Left ventricle myocardium inferior (tissue), 1 donor: Measurements from ENCODE around the gene ESM1. TPM values are rescaled to one million over a fixed set of nuclear protein-coding genes. Genes with fewer than 3 reads are reported as not detected.
"Not testable (repeated sequence)": the region's sequence is repeated elsewhere in the genome, so short reads cannot be mapped to it uniquely, and the experiment has no call there.

Experiments used
- DNase-seq: peaks from one replicate; pipeline ENCODE4 v3.0.0-alpha.2; 2020
- H3K27ac ChIP-seq: fragments of 200-600 bp; replicated peaks from 2 replicates; pipeline ENCODE4 v1.8.0; 2021
- H3K27me3 ChIP-seq: fragments of 200-600 bp; 2 replicates; pipeline ENCODE4 v1.8.0; 2021; ENCODE audit warnings: low read depth
- H3K36me3 ChIP-seq: fragments of 200-600 bp; 2 replicates; pipeline ENCODE4 v1.8.0; 2021
- H3K4me1 ChIP-seq: fragments of 200-600 bp; 2 replicates; pipeline ENCODE4 v1.8.0; 2021
- H3K4me3 ChIP-seq: fragments of 200-600 bp; 2 replicates; pipeline ENCODE4 v1.8.0; 2021; ENCODE audit warnings: mild to moderate bottlenecking, moderate library complexity
- H3K9me3 ChIP-seq: fragments of 200-600 bp; replicated peaks from 2 replicates; pipeline ENCODE4 v1.8.0; 2021
- CTCF ChIP-seq: fragments of 200-600 bp; IDR thresholded peaks from 2 replicates; pipeline ENCODE4 v1.8.0; 2021; ENCODE audit warnings: antibody characterized with exemption, mild to moderate bottlenecking, borderline replicate concordance
- intact Hi-C: fragments of 100-400 bp; cut with micrococcal nuclease; formaldehyde crosslinking; loops from one replicate; pipeline ENCODE4 v1.11.0; 2022
- total RNA-seq: library from RNA; stranded (reverse); fragmentation: NEBNext Ultra II Directional; extraction: Animal tissue kit (Norgen Biotek cat#: 25700); gene quantifications from one replicate; pipeline ENCODE4 v1.2.1, GENCODE V29; 2021
- donor health status: DM: no; HTN: yes; CAD: no; lungs with severe emphysema.

The ESM1 gene
- total RNA-seq, 1 donor from 2014 or later, result 1.2 TPM

GRCh38 chr5:55003432-55004065 is 18.2 kb upstream of the ESM1 start:
- Histone ChIP-seq H3K36me3 (no peaks in the 10 kb centered on the region), H3K27ac (no peak overlapping the region)
- intact Hi-C loops, result no loop called here

GRCh38 chr5:55002166-55002565 is 16.8 kb upstream of the ESM1 start:
- intact Hi-C loops, H3K4me1 ChIP-seq: not testable (repeated sequence)

More at GRCh38 chr5:55003432-55004065, 18.2 kb upstream of the ESM1 start:
- Histone ChIP-seq H3K9me3 (no peaks in the 10 kb centered on the region), H3K27me3 (peaks cover 30% of the 10 kb centered on the region), H3K4me1 (no peaks in the 10 kb centered on the region), H3K4me3 (no peak overlapping the region)
- TF ChIP-seq CTCF, result no peak
- no peak for DNase-seq

GRCh38 chr5:54997081-54997480 is 11.7 kb upstream of the ESM1 start:
- H3K27me3 ChIP-seq, result peaks cover 59% of the 10 kb centered on the region
- DNase-seq, result no peak
- H3K36me3 ChIP-seq, result no peaks in the 10 kb centered on the region
- H3K4me1 ChIP-seq, result no peaks in the 10 kb centered on the region
- no peak overlapping the region for H3K4me3 ChIP-seq
- intact Hi-C loops, result no loop called here
- no peak overlapping the region for H3K27ac ChIP-seq
- H3K9me3 ChIP-seq, result no peaks in the 10 kb centered on the region
- no peak for TF ChIP-seq CTCF

More at GRCh38 chr5:55002166-55002565, 16.8 kb upstream of the ESM1 start:
- H3K36me3 ChIP-seq, H3K9me3 ChIP-seq, H3K27ac ChIP-seq, DNase-seq, H3K4me3 ChIP-seq: not testable (repeated sequence)
- peaks cover 37% of the 10 kb centered on the region for H3K27me3 ChIP-seq

GRCh38 chr5:54996466-54996865 is 11.1 kb upstream of the ESM1 start:
- no peak for DNase-seq
- H3K27me3 ChIP-seq, result peaks cover 64% of the 10 kb centered on the region
- H3K4me3 ChIP-seq, result no peak overlapping the region
- H3K36me3 ChIP-seq, result no peaks in the 10 kb centered on the region
- no peak overlapping the region for H3K27ac ChIP-seq
- H3K9me3 ChIP-seq, result no peaks in the 10 kb centered on the region
- no peak for TF ChIP-seq CTCF
- no peaks in the 10 kb centered on the region for H3K4me1 ChIP-seq
- intact Hi-C loops, result no loop called here

GRCh38 chr5:54995168-54995567 is 9.8 kb upstream of the ESM1 start:
- no peak for DNase-seq
- H3K36me3 ChIP-seq, result no peaks in the 10 kb centered on the region
- H3K4me3 ChIP-seq, result no peak overlapping the region
- no peak for TF ChIP-seq CTCF
- H3K9me3 ChIP-seq, result no peaks in the 10 kb centered on the region
- H3K27me3 ChIP-seq, result peaks cover 77% of the 10 kb centered on the region
- no peaks in the 10 kb centered on the region for H3K4me1 ChIP-seq
- no peak overlapping the region for H3K27ac ChIP-seq
- intact Hi-C loops, result no loop called here

GRCh38 chr5:54994628-54995027 is 9.2 kb upstream of the ESM1 start:
- intact Hi-C loops, result no loop called here
- H3K4me1 ChIP-seq, result no peaks in the 10 kb centered on the region
- peaks cover 82% of the 10 kb centered on the region for H3K27me3 ChIP-seq
- DNase-seq, result no peak
- no peaks in the 10 kb centered on the region for H3K36me3 ChIP-seq
- H3K9me3 ChIP-seq, result no peaks in the 10 kb centered on the region
- H3K27ac ChIP-seq, result no peak overlapping the region
- H3K4me3 ChIP-seq, result no peak overlapping the region
- TF ChIP-seq CTCF, result no peak
